GM21576 (cell line): ENCODE results near the gene TLR8.
"Not testable (repeated sequence)": the region's sequence is repeated elsewhere in the genome, so short reads cannot be mapped to it uniquely, and the experiment has no call there.

ENCODE experiments used
- ATAC-seq: cut with Tn5 transposase; IDR thresholded peaks from one replicate; pipeline ENCODE4 v1.9.1; 2021; ENCODE audit warnings: mild to moderate bottlenecking, moderate library complexity; ENCODE audit not compliant: unreplicated experiment

The TLR8 gene

DNA sequence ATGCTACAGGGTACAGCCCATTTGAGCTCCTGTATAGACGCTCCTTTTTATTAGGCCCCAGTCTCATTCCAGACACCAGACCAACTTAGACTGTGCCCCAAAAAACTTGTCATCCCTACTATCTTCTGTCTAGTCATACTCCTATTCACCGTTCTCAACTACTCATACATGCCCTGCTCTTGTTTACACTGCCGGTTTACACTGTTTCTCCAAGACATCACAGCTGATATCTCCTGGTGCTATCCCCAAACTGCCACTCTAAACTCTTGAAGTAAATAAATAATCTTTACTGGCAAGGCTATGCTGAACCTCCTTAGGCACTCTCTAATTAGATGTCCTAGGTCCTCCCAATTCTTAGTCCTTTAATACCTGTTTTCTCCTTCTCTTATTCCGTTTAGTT lies 38.0 kb downstream of the TLR8 start:
- ATAC-seq = not testable (repeated sequence)

DNA sequence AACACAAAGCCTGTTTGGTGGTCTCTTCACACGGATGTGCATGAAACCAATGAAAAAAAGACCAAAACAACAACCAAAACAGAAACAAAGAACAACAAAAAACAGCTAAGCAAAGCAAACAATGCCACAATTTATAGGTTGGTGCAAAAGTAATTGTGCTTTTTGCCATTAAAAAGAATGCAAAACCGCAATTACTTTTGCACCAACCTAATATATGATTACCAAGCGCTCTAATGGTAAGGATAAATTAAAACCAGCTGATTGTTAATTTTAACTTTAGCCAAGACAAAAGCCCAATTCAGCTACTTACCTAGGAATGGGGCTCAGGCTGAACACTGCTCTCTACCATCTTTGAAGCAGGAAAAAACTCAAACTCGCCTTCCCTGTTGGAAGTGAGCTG lies 39.1 kb downstream of the TLR8 start:
- ATAC-seq = no peak

GRCh38 chrX:12946406-12946805 lies 40.0 kb downstream of the TLR8 start:
- ATAC-seq = no peak

- peak; percentile 31 for ATAC-seq
Observed at GRCh38 chrX:12946838-12947544, 40.6 kb downstream of the TLR8 start.

DNA sequence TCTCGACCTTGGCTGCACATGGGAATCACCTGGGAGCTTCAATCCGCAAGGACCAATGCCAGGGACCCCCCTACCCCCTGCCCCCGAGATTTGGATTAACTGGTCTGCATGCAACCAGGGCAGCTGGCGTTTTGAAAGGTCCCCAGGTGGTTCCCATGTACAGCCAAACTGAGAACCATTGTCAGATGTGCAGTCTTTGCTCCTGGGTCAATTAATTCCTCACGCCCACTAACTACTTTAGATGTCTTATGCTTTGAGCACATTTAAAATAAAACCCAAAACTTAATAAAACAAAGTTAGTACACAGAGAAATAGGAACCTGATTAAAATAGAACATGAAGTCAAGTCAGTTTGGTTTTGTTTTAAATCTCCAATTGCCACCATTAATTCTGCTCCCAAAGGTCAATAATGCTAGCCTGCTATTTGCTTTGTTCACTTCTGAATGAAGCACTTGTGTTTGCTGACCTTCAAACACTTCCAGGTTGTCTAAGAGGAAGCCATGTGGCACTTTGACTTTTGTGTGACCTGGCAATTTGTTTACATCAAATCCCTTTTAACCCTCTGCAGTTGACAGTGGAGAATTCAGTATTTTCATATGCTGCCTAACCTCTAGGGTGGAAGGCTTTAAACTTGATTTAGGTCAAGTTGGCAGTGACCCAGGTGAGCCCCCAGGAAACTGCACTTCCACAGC lies 41.3 kb downstream of the TLR8 start:
- no peak for ATAC-seq

DNA sequence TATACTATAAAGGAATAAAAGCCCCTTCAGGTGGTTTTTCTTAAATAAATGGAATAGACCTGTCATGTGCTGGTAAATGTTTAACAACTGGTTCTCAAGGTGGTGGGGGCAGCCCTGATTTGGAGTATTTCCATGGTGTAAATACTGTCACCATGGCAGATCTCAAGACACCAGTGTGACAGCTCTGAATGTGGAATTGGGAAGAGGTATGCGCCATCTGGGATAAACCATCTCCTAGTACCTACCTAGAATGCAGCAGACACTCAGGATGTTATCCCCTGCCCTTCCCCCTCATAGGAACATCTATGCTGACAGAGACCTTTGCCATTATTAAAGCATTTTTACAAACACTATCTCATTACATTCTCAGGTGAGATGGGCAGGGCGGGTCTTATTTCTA lies 42.1 kb downstream of the TLR8 start:
- no peak for ATAC-seq

DNA sequence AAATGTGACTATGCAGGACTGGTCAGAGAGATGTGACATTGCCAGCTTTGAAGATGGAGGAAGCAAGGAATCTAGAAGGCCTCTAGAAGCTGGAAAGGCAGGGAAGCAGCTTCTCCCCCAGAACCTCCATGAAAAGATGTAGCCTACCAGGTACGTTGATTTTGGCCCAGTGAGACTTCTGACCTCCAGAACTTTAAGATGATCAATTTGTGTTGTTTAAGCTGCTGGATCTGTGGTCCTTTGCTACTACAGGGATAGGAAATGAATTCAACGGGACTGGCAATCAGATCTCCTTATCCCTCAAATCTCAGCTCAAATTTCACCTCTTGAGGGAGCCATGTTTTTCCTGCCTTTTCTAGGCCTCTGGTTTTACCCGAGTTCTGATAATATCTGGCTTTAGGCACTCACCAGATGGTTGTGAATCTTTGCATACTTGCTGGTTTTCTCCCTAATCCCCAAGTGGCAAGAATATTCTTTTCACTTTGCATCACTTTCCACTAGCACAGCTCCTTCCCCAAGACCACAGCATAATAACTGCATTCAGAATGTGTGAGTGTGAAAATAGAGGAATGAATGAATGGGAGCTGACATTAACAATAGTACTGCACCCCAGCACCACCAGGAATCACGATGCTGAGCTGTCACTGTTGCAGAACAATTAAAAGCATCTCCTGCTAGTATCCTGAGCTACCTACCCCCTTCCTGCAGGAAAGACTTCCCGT lies 42.9 kb downstream of the TLR8 start:
- no peak for ATAC-seq

DNA sequence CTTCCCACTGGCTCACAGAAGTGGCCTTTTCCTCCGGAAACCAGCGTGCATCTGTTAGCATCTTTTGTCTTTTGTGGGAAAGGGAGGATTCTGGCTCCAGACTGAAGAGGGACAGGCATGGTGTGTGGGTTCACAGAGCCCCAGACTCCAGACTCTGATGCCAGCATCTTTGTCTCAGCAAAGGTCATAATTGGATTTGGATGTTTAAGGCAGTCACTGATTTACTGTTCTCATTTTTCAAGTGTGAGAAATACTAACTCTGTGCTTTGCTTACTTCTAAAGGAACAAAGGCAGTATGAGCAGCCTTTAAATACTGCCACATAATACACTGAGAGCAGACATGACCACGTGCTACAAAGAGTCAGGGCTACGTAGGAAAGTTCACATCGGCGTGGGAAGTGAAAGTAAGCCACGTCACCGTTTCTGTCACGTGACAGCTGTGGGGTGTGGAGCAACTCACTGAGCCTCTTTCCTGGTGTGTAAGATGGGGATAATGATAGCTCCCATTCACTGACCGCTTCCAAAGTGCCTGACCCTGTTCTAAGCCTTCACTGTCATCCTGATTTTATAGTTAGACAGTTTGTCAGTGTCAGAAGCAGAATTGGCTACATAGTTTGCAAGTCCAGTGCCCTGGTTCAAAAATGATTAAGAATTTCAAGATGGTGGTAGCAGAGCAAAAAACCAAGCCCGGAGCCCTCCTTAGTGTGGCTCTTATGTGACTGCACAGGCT lies 43.7 kb downstream of the TLR8 start:
- ATAC-seq = peak; percentile 59

DNA sequence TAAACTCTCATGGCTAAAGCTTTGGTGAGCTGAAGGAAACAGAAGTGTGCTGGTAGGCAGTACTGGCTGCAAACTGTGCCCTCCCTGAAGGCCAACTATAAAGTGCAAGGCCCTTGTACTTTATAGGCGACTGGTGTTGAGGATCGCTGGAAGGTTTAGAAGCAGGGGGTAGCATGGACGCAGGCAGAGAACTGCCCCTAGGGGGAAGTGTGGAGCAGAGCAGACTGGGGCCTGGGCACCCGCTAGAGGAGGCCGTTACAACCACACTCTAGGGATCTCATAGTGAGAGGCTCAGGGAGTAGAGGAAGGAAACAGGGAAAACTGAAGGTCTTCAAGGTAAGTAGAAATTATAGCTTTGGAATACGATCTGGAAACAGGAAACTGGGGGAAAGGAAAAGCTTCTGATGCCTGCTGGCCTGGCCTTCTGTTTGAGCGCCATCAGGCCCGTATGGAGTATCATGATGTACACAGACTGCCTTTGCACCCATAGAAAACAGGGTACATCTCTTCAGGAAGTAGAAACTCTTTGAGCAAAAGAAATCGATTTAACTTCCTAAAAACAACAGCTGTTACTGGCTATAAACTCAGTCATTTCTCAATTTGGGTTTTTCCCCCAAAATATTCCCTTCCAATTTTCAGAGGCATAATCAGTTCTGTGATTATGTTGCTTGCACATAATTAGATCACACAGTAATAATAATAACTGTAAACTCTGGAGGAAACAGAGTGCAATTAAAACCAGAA lies 44.6 kb downstream of the TLR8 start:
- ATAC-seq = peak; percentile 46

DNA sequence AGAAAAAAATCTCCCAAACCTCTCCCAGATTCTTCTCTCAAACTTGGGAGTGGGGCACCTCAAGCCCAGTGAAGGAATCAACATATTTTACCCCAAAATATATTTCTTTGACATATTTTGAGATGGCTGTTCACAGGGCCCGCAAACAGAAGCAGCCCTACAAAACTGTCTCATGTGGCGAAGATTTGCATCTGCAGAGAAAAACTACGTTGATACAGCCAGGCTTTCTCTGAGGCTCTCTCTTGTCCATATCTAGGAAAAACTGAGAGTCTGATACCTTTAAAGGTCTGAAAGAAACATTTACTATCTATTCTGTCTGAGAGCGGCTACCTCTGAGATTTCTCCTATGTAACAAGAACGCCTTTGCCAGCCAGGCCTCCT lies 45.2 kb downstream of the TLR8 start:
- ATAC-seq = no peak

DNA sequence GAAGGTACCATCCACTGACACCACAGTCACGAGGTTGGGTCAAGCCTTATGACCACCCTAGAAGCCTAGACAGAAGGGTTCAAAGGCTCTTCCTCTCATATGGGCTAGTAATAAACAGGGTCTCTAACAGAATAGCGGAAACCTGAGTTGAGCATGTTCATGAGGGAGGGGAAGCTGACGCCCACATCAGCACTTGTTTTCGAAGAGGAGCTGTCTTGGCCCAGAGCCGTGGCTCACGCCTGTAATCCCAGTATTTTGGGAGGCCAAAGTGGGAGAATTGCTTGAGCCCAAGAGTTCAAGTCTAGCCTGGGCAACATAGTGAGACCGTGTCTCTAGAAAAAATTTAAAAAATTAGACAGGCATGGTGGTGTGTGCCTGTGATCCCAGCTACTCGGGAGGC lies 47.0 kb downstream of the TLR8 start:
- ATAC-seq = no peak

DNA sequence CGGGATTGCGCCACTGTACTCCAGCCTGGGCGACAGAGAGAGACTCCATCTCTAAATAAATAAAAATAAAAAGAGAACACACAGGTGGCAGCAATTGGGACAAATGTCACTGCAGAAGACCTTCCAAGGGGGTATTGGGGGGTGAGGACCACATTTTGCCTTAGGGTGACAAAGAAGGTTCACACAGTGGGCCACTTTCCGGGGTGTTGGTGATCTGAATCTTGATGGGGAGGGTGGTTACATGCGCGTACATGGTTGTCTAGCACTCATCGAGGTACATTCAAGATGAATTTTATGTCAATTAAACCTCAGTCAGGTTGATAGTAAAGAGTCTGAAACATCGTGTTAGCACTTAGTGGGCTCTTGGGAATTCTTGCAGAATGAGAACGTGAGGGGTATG lies 48.0 kb downstream of the TLR8 start:
- no peak for ATAC-seq

- no peak for ATAC-seq
Observed at GRCh38 chrX:12954981-12955380, 48.6 kb downstream of the TLR8 start.

GRCh38 chrX:12955882-12956703 lies 49.7 kb downstream of the TLR8 start:
- ATAC-seq = peak; percentile 36

GRCh38 chrX:12956704-12957534 lies 50.5 kb downstream of the TLR8 start:
- peak; percentile 78 for ATAC-seq

DNA sequence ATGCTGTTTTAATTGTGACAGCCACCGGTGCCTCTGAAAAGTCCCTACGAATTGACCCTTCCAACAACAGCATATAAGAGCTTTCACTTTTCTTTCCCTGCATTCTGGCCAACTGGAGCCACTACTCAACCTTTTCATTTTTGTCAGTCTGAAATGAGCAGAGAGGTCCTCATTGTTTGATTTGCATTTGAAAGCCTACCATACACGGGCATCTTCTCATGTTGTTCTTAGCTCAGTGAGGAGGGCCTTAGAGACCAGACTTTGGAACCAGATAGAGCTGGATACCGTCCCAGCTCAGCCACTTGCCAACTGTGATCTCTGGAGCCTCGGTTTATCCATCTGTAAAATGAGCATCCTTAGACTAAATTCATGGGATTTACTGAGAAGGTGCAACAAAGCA lies 51.6 kb downstream of the TLR8 start:
- ATAC-seq = no peak

DNA sequence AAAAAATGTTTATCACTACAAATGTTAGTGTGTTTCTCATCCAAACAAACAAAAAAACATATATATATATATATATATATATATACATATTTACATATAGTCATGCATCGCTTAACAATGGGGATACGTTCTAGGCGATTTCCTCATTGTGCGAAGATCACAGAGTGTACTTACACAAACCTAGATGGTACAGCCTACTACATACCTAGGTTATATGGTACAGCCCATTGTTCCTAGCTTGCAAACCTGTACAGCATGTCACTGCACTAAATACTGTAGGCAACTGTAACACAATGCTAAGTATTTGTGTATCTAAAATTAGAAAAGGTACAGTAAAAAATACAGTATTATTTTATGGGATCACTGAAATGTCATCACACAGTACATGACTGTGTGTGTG lies 52.0 kb downstream of the TLR8 start:
- ATAC-seq = no peak

DNA sequence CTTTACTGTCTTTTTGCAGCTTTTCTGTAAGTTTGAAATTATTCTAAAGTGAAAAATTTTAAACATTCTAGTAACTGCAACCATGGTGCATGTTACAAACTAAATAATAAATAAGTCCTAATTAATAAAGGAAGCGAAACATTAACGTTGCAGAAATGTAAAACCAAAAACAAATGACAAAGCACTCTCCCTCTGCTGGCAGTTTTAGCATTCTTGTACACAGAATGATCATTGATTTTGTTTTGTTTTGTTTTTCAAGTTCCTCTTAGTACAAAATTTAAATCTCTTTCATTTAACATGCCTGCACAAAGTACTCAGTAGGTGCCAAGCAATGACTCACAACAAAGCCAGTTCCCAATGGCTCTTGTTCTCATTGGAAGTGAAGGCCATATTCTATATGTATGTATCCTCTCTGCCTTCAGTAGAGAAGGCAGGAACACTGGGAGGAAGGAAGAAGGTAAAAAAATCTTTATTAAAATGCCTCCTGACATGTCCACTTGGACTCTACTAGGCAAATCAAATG lies 54.8 kb downstream of the TLR8 start:
- ATAC-seq = no peak

DNA sequence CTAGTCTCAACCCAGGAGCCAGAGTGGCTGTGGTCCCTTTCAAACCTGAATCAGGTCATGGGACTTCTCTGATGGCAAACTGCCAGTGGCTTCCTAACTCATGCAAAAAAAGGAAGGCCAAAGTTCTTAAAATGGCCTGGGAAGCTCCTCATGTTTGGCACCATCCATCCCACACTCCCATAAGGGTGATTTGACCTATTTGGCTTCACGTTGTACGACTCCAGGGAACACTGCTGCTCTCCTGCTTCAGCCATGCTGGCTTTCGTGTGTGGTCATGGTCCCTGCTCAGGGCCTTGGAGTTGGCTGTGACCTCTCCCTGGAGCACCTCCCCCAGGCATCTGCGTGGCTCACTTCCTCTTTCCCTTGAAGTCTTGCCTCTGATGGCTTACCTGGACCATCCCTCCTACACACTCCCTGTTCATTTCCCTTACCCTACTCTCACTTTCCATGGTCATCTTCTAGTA lies 55.7 kb downstream of the TLR8 start:
- ATAC-seq = peak; percentile 57
